ENCODE measurements around the gene ATCAY. TPM values are rescaled to one million over a fixed set of nuclear protein-coding genes. Genes with fewer than 3 reads are reported as not detected.
A peak's percentile ranks its signal among the peaks of the same experiment; 100 is the strongest.
"Not testable (repeated sequence)": the region's sequence is repeated elsewhere in the genome, so short reads cannot be mapped to it uniquely, and the experiment has no call there.

The ATCAY gene
- polyA plus RNA-seq, 2 of the 4 experiments (the other 2 are of a cell fraction), result 0.06 TPM; not detected in 1

DNA sequence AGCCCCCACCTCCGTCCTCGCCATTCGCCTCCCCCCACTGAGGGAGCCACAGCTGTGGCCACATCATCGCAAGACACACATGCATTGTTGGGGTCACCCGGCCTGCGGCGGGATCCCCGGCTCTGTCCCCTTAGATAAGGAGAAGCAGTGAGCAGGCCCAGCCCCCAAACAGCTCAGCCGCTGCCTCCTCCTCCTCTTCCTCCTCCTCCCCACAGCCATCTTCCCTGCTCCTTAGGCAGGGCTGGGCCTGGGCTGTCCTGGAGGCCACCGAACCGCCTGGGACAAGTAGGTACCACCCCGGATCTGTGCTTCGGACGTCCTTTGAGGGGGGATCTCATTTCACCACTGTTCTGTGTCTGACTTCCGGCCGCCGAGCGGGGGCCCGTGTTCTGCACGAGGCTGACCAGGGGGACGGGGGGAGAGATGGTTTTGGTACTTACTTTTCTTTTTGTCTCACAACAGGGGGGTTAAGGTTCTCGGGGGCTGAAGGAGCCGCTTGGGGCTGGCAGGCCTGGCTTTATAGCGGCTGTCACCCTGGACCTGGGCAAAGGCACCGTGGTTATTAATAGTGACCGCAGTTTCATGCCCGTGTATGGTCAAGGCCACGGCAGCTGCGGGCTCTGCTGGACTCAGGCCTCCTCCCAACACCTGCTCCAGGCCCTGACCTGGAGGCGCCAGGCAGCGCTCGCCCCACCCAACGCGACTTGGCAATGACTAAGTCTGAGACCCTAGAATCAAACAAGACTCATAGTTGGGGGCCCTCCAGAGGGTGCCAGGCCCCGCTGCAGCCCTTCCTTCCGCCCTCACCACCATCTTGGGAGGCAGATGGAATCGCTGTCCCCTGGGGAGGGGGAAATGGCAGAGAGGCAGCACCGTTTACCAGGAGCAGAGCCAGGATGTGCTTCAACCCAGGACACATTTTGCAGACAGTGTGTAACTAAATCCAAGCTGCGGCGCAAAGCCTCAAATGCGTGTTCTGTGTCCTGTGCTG is 70.7 kb downstream of the ATCAY start:
- Histone ChIP-seq H3K9me3 (no peaks in the 10 kb centered on the region), H3K4me1 (peaks cover 5% of the 10 kb centered on the region; the same call in 1 of the 3 replicates), H3K4me2 (no peak overlapping the region), H3K27ac (no peak overlapping the region), H3K4me3 (no peak overlapping the region)
- ChIA-PET CTCF (interaction anchor here (0.6 to 1.6 kb wide), 2 partner anchors 130 to 135 kb away, joined by 3 to 4 read pairs; no protein-coding TSS in a partner anchor), POLR2A (interaction anchor here (0.6 kb wide), 1 partner anchor 258 kb away, joined by 4 read pairs; no protein-coding TSS in a partner anchor)
- WGBS (ENCODE audit: missing lambda C conversion rate), result 83% methylated on average over 28 of the region's 41 CpGs
- ATAC-seq, result peak in 1 of 2 experiments; percentile 22; a peak in 5 of 6 replicates
- DNase-seq (ENCODE audit: low read depth in 1 of 2, low spot score in 1 of 2), result no peak
- no peak for FAIRE-seq
- TF ChIP-seq, protein P1, sequence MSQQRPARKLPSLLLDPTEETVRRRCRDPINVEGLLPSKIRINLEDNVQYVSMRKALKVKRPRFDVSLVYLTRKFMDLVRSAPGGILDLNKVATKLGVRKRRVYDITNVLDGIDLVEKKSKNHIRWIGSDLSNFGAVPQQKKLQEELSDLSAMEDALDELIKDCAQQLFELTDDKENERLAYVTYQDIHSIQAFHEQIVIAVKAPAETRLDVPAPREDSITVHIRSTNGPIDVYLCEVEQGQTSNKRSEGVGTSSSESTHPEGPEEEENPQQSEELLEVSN (IDR thresholded peaks at IDR 0.05; ENCODE audit: borderline replicate concordance, low read depth), result no peak
- TF ChIP-seq EHF (CRISPR knock-in tag; IDR thresholded peaks at IDR 0.05), result no peak
- TF ChIP-seq ESRRA (IDR thresholded peaks at IDR 0.05; ENCODE audit: borderline replicate concordance, low read length), result no peak
- TF ChIP-seq HOXB5 (CRISPR knock-in tag; IDR thresholded peaks at IDR 0.05), result no peak
- TF ChIP-seq EP300 (IDR thresholded peaks at IDR 0.05), result no peak
- TF ChIP-seq NFE2L2 (conservative IDR thresholded peaks at IDR 0.05; ENCODE audit: low read length), result no peak
- TF ChIP-seq KDM5A (IDR thresholded peaks at IDR 0.05), result no peak
- no peak for TF ChIP-seq HOXA7 (CRISPR knock-in tag; IDR thresholded peaks at IDR 0.05)
- TF ChIP-seq HOXB13 (CRISPR knock-in tag; IDR thresholded peaks at IDR 0.05; ENCODE audit: low read depth), result no peak
- no peak for TF ChIP-seq KDM1A (IDR thresholded peaks at IDR 0.05; ENCODE audit: low read depth)
- TF ChIP-seq TP53 (CRISPR knock-in tag; IDR thresholded peaks at IDR 0.05), result no peak
- no peak for TF ChIP-seq POLR2A (IDR thresholded peaks at IDR 0.05; ENCODE audit: low read length)
- no peak for TF ChIP-seq CBX8 (IDR thresholded peaks at IDR 0.05)
- TF ChIP-seq CBX2 (IDR thresholded peaks at IDR 0.05; ENCODE audit: borderline replicate concordance, low read depth), result no peak
- TF ChIP-seq MYC (IDR thresholded peaks at IDR 0.05; ENCODE audit: borderline replicate concordance, low read length), result no peak
- TF ChIP-seq, protein P2, sequence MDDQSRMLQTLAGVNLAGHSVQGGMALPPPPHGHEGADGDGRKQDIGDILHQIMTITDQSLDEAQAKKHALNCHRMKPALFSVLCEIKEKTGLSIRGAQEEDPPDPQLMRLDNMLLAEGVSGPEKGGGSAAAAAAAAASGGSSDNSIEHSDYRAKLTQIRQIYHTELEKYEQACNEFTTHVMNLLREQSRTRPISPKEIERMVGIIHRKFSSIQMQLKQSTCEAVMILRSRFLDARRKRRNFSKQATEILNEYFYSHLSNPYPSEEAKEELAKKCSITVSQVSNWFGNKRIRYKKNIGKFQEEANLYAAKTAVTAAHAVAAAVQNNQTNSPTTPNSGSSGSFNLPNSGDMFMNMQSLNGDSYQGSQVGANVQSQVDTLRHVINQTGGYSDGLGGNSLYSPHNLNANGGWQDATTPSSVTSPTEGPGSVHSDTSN (IDR thresholded peaks at IDR 0.05), result no peak

DNA sequence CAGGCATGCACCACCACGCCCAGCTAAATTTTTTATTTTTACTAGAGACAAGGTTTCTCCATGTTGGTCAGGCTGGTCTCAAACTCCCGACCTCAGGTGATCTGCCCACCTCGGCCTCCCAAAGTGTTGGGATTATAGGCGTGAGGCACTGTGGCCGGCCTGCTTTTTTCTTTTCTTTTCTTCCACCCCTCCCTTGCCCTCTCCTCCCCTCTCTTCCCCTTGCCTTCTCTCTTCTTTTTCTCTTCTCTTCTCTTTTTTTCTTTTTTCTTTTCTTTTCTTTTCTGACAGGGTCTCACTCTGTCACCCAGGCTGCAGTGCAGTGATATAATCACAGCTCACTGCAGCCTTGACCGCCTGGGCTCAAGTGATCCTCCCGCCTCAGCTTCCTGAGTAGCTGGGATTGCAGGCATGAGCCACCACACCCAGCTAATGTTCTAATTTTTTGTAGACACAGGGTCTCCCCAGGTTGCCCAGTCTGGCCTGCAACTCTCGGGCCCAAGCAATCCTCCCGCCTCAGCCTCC is 72.3 kb downstream of the ATCAY start:
- FAIRE-seq, result not testable (repeated sequence)

DNA sequence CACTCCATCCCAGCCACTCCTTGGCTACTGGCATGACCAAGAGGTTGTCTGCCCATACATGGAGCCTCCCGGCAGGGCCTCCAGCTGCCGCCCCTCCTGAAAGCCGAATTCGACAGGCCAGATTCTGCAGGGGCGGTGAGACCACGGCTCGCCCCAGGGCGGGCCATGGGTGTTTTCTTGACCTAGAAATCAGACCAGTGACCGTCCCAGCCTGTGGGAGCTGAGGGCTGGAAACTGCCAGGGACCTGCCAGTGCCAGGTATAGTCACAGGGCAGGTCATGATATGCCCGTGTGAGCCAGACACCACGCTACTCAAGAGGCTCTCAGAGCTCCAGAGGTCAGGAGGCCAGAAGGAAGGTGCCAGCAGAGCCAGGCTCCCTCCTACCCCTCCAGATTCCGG is 73.6 kb downstream of the ATCAY start:
- Histone ChIP-seq H3K4me1 (peaks cover 5% of the 10 kb centered on the region; the same call in 1 of the 3 replicates), H3K27ac (no peak overlapping the region), H3K9me3 (no peaks in the 10 kb centered on the region), H3K4me2 (no peak overlapping the region), H3K4me3 (no peak overlapping the region)
- WGBS (ENCODE audit: missing lambda C conversion rate), result 91% methylated on average over 11 of the region's 12 CpGs
- ChIA-PET CTCF (interaction anchor here (0.6 to 1.0 kb wide), 3 partner anchors 15 to 250 kb away, joined by 3 to 4 read pairs (median 3); no protein-coding TSS in a partner anchor), POLR2A (no interaction called here)
- ATAC-seq (peak; percentile 25 to 40; a peak in 3 of 6 replicates), FAIRE-seq (no peak), DNase-seq (ENCODE audit: low read depth in 1 of 2, low spot score in 1 of 2) (no peak)
- TF ChIP-seq, protein P2 (IDR thresholded peaks at IDR 0.05), result no peak
- TF ChIP-seq CBX2 (IDR thresholded peaks at IDR 0.05; ENCODE audit: borderline replicate concordance, low read depth) (no peak), FOSL2 (IDR thresholded peaks at IDR 0.05) (no peak), FOSL2 (CRISPR knock-in tag; IDR thresholded peaks at IDR 0.05) (no peak), NFE2L2 (conservative IDR thresholded peaks at IDR 0.05; ENCODE audit: low read length) (no peak), EHMT2 (IDR thresholded peaks at IDR 0.05; ENCODE audit: low read depth) (no peak), RNF2 (IDR thresholded peaks at IDR 0.05; ENCODE audit: borderline replicate concordance, low read depth) (no peak), ZNF302 (CRISPR knock-in tag; IDR thresholded peaks at IDR 0.05) (no peak), RFX5 (IDR thresholded peaks at IDR 0.05) (no peak), HOXB5 (CRISPR knock-in tag; IDR thresholded peaks at IDR 0.05) (no peak)
- TF ChIP-seq, protein P3, sequence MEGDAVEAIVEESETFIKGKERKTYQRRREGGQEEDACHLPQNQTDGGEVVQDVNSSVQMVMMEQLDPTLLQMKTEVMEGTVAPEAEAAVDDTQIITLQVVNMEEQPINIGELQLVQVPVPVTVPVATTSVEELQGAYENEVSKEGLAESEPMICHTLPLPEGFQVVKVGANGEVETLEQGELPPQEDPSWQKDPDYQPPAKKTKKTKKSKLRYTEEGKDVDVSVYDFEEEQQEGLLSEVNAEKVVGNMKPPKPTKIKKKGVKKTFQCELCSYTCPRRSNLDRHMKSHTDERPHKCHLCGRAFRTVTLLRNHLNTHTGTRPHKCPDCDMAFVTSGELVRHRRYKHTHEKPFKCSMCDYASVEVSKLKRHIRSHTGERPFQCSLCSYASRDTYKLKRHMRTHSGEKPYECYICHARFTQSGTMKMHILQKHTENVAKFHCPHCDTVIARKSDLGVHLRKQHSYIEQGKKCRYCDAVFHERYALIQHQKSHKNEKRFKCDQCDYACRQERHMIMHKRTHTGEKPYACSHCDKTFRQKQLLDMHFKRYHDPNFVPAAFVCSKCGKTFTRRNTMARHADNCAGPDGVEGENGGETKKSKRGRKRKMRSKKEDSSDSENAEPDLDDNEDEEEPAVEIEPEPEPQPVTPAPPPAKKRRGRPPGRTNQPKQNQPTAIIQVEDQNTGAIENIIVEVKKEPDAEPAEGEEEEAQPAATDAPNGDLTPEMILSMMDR (IDR thresholded peaks at IDR 0.05), result no peak

More for the DNA sequence above, 72.3 kb downstream of the ATCAY start:
- WGBS (ENCODE audit: missing lambda C conversion rate), result 92% methylated on average over 9 of the region's 9 CpGs
- H3K4me1 ChIP-seq; H3K27ac ChIP-seq; H3K4me3 ChIP-seq; DNase-seq (ENCODE audit: low read depth in 1 of 2, low spot score in 1 of 2); ATAC-seq; H3K4me2 ChIP-seq; POLR2A ChIA-PET; H3K9me3 ChIP-seq: not testable (repeated sequence)
- CTCF ChIA-PET, result interaction anchor here (0.8 to 1.0 kb wide), 2 partner anchors 16 to 291 kb away, joined by 3 read pairs; no protein-coding TSS in a partner anchor

All from A549 (cell line).